ENCODE data around the gene SURF2. TPM values are rescaled to one million over a fixed set of nuclear protein-coding genes. Genes with fewer than 3 reads are reported as not detected.

The SURF2 gene
- polyA plus RNA-seq, 1 of the 3 experiments (the other 2 are of a cell fraction): 46.8 TPM

DNA sequence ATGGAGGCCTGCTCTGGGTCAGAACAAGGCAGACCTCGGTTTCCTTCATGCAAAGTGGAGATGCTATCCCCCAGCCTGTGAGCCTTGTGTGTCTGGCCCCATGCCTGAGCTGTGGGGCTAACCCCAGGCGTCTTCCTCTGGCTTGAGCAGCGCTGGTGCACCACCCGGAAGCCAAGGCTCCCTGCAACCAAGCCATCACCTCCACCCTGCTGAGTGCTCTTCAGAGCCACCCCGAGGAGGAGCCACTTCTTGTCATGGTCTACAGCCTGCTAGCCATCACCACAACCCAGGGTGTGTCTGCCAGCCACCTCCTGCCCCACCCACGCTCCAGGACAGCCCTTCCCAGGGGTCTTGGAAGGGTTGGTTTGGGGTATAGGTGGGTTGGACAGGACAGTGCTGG lies 45.2 kb downstream of the SURF2 start:
- H3K27me3 ChIP-seq (ENCODE audit: insufficient read depth): no peaks in the 10 kb centered on the region
- TF ChIP-seq, protein P1, sequence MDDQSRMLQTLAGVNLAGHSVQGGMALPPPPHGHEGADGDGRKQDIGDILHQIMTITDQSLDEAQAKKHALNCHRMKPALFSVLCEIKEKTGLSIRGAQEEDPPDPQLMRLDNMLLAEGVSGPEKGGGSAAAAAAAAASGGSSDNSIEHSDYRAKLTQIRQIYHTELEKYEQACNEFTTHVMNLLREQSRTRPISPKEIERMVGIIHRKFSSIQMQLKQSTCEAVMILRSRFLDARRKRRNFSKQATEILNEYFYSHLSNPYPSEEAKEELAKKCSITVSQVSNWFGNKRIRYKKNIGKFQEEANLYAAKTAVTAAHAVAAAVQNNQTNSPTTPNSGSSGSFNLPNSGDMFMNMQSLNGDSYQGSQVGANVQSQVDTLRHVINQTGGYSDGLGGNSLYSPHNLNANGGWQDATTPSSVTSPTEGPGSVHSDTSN (IDR thresholded peaks at IDR 0.05): no peak
- TF ChIP-seq SMC3 (IDR thresholded peaks at IDR 0.05; ENCODE audit: low read depth, low read length) (no peak), RCOR1 (IDR thresholded peaks at IDR 0.05; ENCODE audit: low read length) (no peak), SIN3A (IDR thresholded peaks at IDR 0.05; ENCODE audit: borderline replicate concordance, low read depth, low read length) (no peak), RXRA (IDR thresholded peaks at IDR 0.05; ENCODE audit: borderline replicate concordance, low read depth) (no peak), YY1 (IDR thresholded peaks at IDR 0.05; ENCODE audit: low read depth) (no peak), MEF2A (IDR thresholded peaks at IDR 0.05; ENCODE audit: borderline replicate concordance, low read depth) (no peak), FOXJ3 (CRISPR knock-in tag; IDR thresholded peaks at IDR 0.05) (no peak), ELF1 (IDR thresholded peaks at IDR 0.05) (no peak), EP300 (IDR thresholded peaks at IDR 0.05; ENCODE audit: borderline replicate concordance in 1 of 2, low read depth in 1 of 2, low read length in 1 of 2) (no peak), RAD21 (IDR thresholded peaks at IDR 0.05; ENCODE audit: low read length) (no peak), NRF1 (IDR thresholded peaks at IDR 0.05; ENCODE audit: low read depth, low read length) (no peak), CHD2 (IDR thresholded peaks at IDR 0.05; ENCODE audit: low read length, partially characterized antibody) (no peak)
- TF ChIP-seq, protein P2, sequence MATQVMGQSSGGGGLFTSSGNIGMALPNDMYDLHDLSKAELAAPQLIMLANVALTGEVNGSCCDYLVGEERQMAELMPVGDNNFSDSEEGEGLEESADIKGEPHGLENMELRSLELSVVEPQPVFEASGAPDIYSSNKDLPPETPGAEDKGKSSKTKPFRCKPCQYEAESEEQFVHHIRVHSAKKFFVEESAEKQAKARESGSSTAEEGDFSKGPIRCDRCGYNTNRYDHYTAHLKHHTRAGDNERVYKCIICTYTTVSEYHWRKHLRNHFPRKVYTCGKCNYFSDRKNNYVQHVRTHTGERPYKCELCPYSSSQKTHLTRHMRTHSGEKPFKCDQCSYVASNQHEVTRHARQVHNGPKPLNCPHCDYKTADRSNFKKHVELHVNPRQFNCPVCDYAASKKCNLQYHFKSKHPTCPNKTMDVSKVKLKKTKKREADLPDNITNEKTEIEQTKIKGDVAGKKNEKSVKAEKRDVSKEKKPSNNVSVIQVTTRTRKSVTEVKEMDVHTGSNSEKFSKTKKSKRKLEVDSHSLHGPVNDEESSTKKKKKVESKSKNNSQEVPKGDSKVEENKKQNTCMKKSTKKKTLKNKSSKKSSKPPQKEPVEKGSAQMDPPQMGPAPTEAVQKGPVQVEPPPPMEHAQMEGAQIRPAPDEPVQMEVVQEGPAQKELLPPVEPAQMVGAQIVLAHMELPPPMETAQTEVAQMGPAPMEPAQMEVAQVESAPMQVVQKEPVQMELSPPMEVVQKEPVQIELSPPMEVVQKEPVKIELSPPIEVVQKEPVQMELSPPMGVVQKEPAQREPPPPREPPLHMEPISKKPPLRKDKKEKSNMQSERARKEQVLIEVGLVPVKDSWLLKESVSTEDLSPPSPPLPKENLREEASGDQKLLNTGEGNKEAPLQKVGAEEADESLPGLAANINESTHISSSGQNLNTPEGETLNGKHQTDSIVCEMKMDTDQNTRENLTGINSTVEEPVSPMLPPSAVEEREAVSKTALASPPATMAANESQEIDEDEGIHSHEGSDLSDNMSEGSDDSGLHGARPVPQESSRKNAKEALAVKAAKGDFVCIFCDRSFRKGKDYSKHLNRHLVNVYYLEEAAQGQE (IDR thresholded peaks at IDR 0.05; ENCODE audit: low read depth, low read length): no peak
- TF ChIP-seq, protein P3, sequence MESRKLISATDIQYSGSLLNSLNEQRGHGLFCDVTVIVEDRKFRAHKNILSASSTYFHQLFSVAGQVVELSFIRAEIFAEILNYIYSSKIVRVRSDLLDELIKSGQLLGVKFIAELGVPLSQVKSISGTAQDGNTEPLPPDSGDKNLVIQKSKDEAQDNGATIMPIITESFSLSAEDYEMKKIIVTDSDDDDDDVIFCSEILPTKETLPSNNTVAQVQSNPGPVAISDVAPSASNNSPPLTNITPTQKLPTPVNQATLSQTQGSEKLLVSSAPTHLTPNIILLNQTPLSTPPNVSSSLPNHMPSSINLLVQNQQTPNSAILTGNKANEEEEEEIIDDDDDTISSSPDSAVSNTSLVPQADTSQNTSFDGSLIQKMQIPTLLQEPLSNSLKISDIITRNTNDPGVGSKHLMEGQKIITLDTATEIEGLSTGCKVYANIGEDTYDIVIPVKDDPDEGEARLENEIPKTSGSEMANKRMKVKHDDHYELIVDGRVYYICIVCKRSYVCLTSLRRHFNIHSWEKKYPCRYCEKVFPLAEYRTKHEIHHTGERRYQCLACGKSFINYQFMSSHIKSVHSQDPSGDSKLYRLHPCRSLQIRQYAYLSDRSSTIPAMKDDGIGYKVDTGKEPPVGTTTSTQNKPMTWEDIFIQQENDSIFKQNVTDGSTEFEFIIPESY (IDR thresholded peaks at IDR 0.05; ENCODE audit: borderline replicate concordance, low read depth): no peak
- TF ChIP-seq, protein P4, sequence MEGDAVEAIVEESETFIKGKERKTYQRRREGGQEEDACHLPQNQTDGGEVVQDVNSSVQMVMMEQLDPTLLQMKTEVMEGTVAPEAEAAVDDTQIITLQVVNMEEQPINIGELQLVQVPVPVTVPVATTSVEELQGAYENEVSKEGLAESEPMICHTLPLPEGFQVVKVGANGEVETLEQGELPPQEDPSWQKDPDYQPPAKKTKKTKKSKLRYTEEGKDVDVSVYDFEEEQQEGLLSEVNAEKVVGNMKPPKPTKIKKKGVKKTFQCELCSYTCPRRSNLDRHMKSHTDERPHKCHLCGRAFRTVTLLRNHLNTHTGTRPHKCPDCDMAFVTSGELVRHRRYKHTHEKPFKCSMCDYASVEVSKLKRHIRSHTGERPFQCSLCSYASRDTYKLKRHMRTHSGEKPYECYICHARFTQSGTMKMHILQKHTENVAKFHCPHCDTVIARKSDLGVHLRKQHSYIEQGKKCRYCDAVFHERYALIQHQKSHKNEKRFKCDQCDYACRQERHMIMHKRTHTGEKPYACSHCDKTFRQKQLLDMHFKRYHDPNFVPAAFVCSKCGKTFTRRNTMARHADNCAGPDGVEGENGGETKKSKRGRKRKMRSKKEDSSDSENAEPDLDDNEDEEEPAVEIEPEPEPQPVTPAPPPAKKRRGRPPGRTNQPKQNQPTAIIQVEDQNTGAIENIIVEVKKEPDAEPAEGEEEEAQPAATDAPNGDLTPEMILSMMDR (IDR thresholded peaks at IDR 0.05): no peak
- TF ChIP-seq, protein P5, sequence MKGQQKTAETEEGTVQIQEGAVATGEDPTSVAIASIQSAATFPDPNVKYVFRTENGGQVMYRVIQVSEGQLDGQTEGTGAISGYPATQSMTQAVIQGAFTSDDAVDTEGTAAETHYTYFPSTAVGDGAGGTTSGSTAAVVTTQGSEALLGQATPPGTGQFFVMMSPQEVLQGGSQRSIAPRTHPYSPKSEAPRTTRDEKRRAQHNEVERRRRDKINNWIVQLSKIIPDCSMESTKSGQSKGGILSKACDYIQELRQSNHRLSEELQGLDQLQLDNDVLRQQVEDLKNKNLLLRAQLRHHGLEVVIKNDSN (IDR thresholded peaks at IDR 0.05; ENCODE audit: borderline replicate concordance, low read depth): no peak
- POLR2A ChIA-PET: no interaction called here
- no peaks in the 10 kb centered on the region for H3K9me3 ChIP-seq
- H3K4me3 ChIP-seq (ENCODE audit: low read depth in 2 of 2, low read length in 1 of 2): no peak overlapping the region
- H3K36me3 ChIP-seq (replicated peaks in 1 of 2; ENCODE audit: control insufficient read depth in 1 of 2, insufficient read depth in 2 of 2, low read length in 1 of 2): peaks cover 10 to 25% of the 10 kb centered on the region in 2 experiments
- H3K27ac ChIP-seq (ENCODE audit: low read depth in 2 of 2, low read length in 1 of 2): no peak overlapping the region
- H3F3A ChIP-seq (replicated peaks; ENCODE audit: insufficient read depth): no peaks in the 10 kb centered on the region
- H3K4me2 ChIP-seq: no peak overlapping the region
- 89% methylated on average over 3 of the region's 6 CpGs for WGBS (ENCODE audit: low lambda C conversion rate)
- H3K9me2 ChIP-seq: no peaks in the 10 kb centered on the region
- H3K79me2 ChIP-seq (ENCODE audit: insufficient read depth): no peaks in the 10 kb centered on the region
- H3K9ac ChIP-seq: no peak overlapping the region
- no peaks in the 10 kb centered on the region for H4K20me1 ChIP-seq (ENCODE audit: insufficient read depth)
- no peaks in the 10 kb centered on the region for H3K4me1 ChIP-seq (ENCODE audit: control insufficient read depth in 1 of 2, insufficient read depth in 2 of 2, low read depth in 1 of 2, low read length in 1 of 2)
- CTCF ChIA-PET: no interaction called here
- no peak overlapping the region for H2AFZ ChIP-seq (ENCODE audit: low read depth)
- no peak for DNase-seq
